H1 (cell line): ENCODE data around the gene MSANTD4. TPM values are rescaled to one million over a fixed set of nuclear protein-coding genes. Genes with fewer than 3 reads are reported as not detected.
"Not testable (repeated sequence)": the region's sequence is repeated elsewhere in the genome, so short reads cannot be mapped to it uniquely, and the experiment has no call there.

Experiments
- CTCF ChIA-PET: fragments of 300-600 bp; sonication (Branson Sonifier 250); formaldehyde crosslinking; loops from one replicate; lab custom pipeline; 2021; ENCODE audit not compliant: partially characterized antibody; lab: Charles Lee
- POLR2A ChIA-PET: fragments of 300-600 bp; sonication (Branson Sonifier 250); formaldehyde crosslinking; loops from one replicate; lab custom pipeline; 2021; ENCODE audit warnings: inconsistent platforms; ENCODE audit not compliant: partially characterized antibody; lab: Charles Lee
- DNase-seq, 2 experiments: peaks; one replicate each; pipeline versions ENCODE4 v3.0.0 to v3.0.0-alpha.2; 2010 to 2022; ENCODE audit warnings: low spot score in 2 of 2, low read depth in 1 of 2, mixed read lengths in 1 of 2
- FAIRE-seq: peaks from 2 replicates; lab custom pipeline; 2011; peaks lifted over from hg19 to GRCh38; lab: Jason Lieb, UNC
- H2AFZ ChIP-seq: 2 replicates; pipeline ENCODE4 v1.8.1; 2012; ENCODE audit warnings: low read length, inconsistent platforms
- H2AK5ac ChIP-seq: 2 replicates; pipeline ENCODE4 v1.6.1; 2013; ENCODE audit warnings: low read depth, low read length
- H2BK120ac ChIP-seq: replicated peaks from 2 replicates; pipeline ENCODE3; 2013; ENCODE audit warnings: low read depth, low read length, inconsistent platforms
- H2BK12ac ChIP-seq: 2 replicates; pipeline ENCODE4 v1.6.1; 2013; ENCODE audit warnings: low read depth, low read length
- H2BK15ac ChIP-seq: 2 replicates; pipeline ENCODE4 v1.6.1; 2013; ENCODE audit warnings: low read length
- H2BK20ac ChIP-seq: 2 replicates; pipeline ENCODE4 v1.6.1; 2013; ENCODE audit warnings: low read length
- H2BK5ac ChIP-seq: 2 replicates; pipeline ENCODE4 v1.6.1; 2013; ENCODE audit warnings: low read depth, low read length
- H3K14ac ChIP-seq: 2 replicates; pipeline ENCODE4 v1.6.1; 2013; ENCODE audit warnings: inconsistent platforms; ENCODE audit not compliant: insufficient read length
- H3K18ac ChIP-seq: 2 replicates; pipeline ENCODE4 v1.6.1; 2013; ENCODE audit warnings: low read length; ENCODE audit errors: extremely low read depth
- H3K23ac ChIP-seq: 2 replicates; pipeline ENCODE4 v1.6.1; 2013; ENCODE audit warnings: inconsistent platforms; ENCODE audit not compliant: insufficient read length
- H3K23me2 ChIP-seq: 2 replicates; pipeline ENCODE4 v1.6.1; 2013; ENCODE audit warnings: low read depth, low read length
- H3K27ac ChIP-seq: 2 replicates; pipeline ENCODE4 v1.6.1; 2011; ENCODE audit warnings: low read depth, low read length, inconsistent platforms
- H3K27me3 ChIP-seq, 4 experiments: replicated peaks in 1 of 4; 1 replicate in 1 of 4; 2 replicates in 3 of 4; pipeline versions ENCODE4 v1.6.1 to v1.8.1; 2011 to 2013; ENCODE audit warnings: low read length in 3 of 4, mild to moderate bottlenecking in 3 of 4, inconsistent platforms in 2 of 4, mixed read lengths in 2 of 4, moderate library complexity in 1 of 4; ENCODE audit not compliant: control insufficient read depth in 3 of 4, insufficient read depth in 3 of 4; ENCODE audit errors: extremely low read depth in 1 of 4
- H3K36me3 ChIP-seq, 4 experiments: 2 replicates each; pipeline versions ENCODE4 v1.6.1 to v1.8.1; 2011 to 2013; ENCODE audit warnings: mild to moderate bottlenecking in 4 of 4, low read length in 3 of 4, moderate library complexity in 2 of 4, control low read depth in 1 of 4, inconsistent platforms in 1 of 4; ENCODE audit not compliant: insufficient read depth in 4 of 4, control insufficient read depth in 2 of 4
- H3K4ac ChIP-seq: replicated peaks from 2 replicates; pipeline ENCODE3; 2013; ENCODE audit warnings: low read length, low read depth, mixed read lengths, inconsistent platforms; ENCODE audit not compliant: insufficient read length
- H3K4me1 ChIP-seq, 4 experiments: replicated peaks in 1 of 4; 1 replicate in 1 of 4; 2 replicates in 3 of 4; pipeline versions ENCODE4 v1.6.1 to v1.8.1; 2011 to 2013; ENCODE audit warnings: low read length in 3 of 4, inconsistent platforms in 2 of 4, mixed read lengths in 1 of 4; ENCODE audit not compliant: insufficient read depth in 4 of 4, control insufficient read depth in 3 of 4
- H3K4me2 ChIP-seq, 2 experiments: 2 replicates each; pipeline versions ENCODE4 v1.6.1 to v1.8.1; 2011 to 2013; ENCODE audit warnings: low read depth in 2 of 2, low read length in 2 of 2, control low read depth in 1 of 2, inconsistent platforms in 1 of 2, mild to moderate bottlenecking in 1 of 2; ENCODE audit not compliant: insufficient read depth in 1 of 2
- H3K4me3 ChIP-seq, 4 experiments: fragments of 200-600, 300-600 bp in 1 of 4; sonication (generic), shearing (Covaris generic), sonication (Bioruptor Twin) in 1 of 4; 2 replicates each; pipeline versions ENCODE4 v1.5.1 to v1.8.1; 2011 to 2016; ENCODE audit warnings: low read length in 4 of 4, low read depth in 3 of 4, control low read depth in 2 of 4, inconsistent platforms in 2 of 4, mild to moderate bottlenecking in 2 of 4, mixed read lengths in 1 of 4, moderate library complexity in 1 of 4; ENCODE audit not compliant: insufficient read depth in 2 of 4; ENCODE audit errors: extremely low read depth in 1 of 4
- H3K56ac ChIP-seq: replicated peaks from 2 replicates; pipeline ENCODE3; 2013; ENCODE audit warnings: low read depth, mild to moderate bottlenecking, mixed read lengths, low read length, inconsistent platforms; ENCODE audit not compliant: insufficient read length
- H3K79me1 ChIP-seq: 2 replicates; pipeline ENCODE4 v1.6.1; 2013; ENCODE audit warnings: low read depth, low read length, control low read depth
- H3K79me2 ChIP-seq, 2 experiments: 2 replicates each; pipeline versions ENCODE4 v1.6.1 to v1.8.1; 2012 to 2013; ENCODE audit warnings: low read length in 2 of 2, mild to moderate bottlenecking in 2 of 2, inconsistent platforms in 1 of 2; ENCODE audit not compliant: insufficient read depth in 2 of 2, control insufficient read depth in 1 of 2
- H3K9ac ChIP-seq, 4 experiments: replicated peaks in 1 of 4; 1 replicate in 1 of 4; 2 replicates in 3 of 4; pipeline versions ENCODE4 v1.6.1 to v1.8.1; 2011 to 2013; ENCODE audit warnings: low read depth in 3 of 4, low read length in 3 of 4, control low read depth in 2 of 4, mild to moderate bottlenecking in 2 of 4, moderate library complexity in 2 of 4, inconsistent platforms in 1 of 4; ENCODE audit errors: extremely low read depth in 1 of 4
- H3K9me3 ChIP-seq, 2 experiments: 2 replicates each; pipeline versions ENCODE4 v1.6.1 to v1.8.1; 2012 to 2013; ENCODE audit warnings: mild to moderate bottlenecking in 2 of 2, moderate library complexity in 2 of 2, control low read depth in 1 of 2, inconsistent platforms in 1 of 2, low read depth in 1 of 2, low read length in 1 of 2, mixed read lengths in 1 of 2; ENCODE audit not compliant: insufficient read depth in 2 of 2
- H4K20me1 ChIP-seq, 2 experiments: replicated peaks in 1 of 2; 2 replicates each; pipeline versions ENCODE3 to v1.8.1; 2011 to 2013; ENCODE audit warnings: inconsistent platforms in 2 of 2, low read length in 2 of 2, mild to moderate bottlenecking in 1 of 2; ENCODE audit not compliant: insufficient read depth in 2 of 2, control insufficient read depth in 1 of 2
- H4K5ac ChIP-seq: 2 replicates; pipeline ENCODE4 v1.6.1; 2013; ENCODE audit warnings: low read length, low read depth, mixed read lengths, inconsistent platforms; ENCODE audit not compliant: insufficient read length
- H4K8ac ChIP-seq: 2 replicates; pipeline ENCODE4 v1.8.0; 2013; ENCODE audit warnings: mild to moderate bottlenecking, moderate library complexity, low read length, inconsistent platforms; ENCODE audit not compliant: insufficient read depth; ENCODE audit errors: extremely low read depth
- H4K91ac ChIP-seq: replicated peaks from 2 replicates; pipeline ENCODE3; 2013; ENCODE audit warnings: low read length, mixed read lengths, inconsistent platforms; ENCODE audit not compliant: insufficient read length
- BCL11A ChIP-seq, 2 experiments: IDR thresholded peaks; one replicate each; pipeline ENCODE4 v1.6.1; 2011; ENCODE audit warnings: low read depth in 2 of 2, low read length in 2 of 2, mild to moderate bottlenecking in 2 of 2
- EP300 ChIP-seq, 2 experiments: IDR thresholded peaks; 1 replicate in 1 of 2; 2 replicates in 1 of 2; pipeline ENCODE4 v1.6.1; 2011 to 2012; ENCODE audit warnings: low read depth in 2 of 2, low read length in 2 of 2, mild to moderate bottlenecking in 2 of 2, borderline replicate concordance in 1 of 2, inconsistent platforms in 1 of 2, moderate library complexity in 1 of 2
- SP1 ChIP-seq: IDR thresholded peaks from 2 replicates; pipeline ENCODE4 v1.6.1; 2011; ENCODE audit warnings: low read depth, low read length
- TCF12 ChIP-seq: IDR thresholded peaks from 2 replicates; pipeline ENCODE4 v1.6.1; 2011; ENCODE audit warnings: low read depth, mild to moderate bottlenecking, low read length
- TEAD4 ChIP-seq: IDR thresholded peaks from 2 replicates; pipeline ENCODE4 v1.6.1; 2012; ENCODE audit warnings: low read depth, low read length, inconsistent platforms, mixed read lengths
- YY1 ChIP-seq: IDR thresholded peaks from 2 replicates; pipeline ENCODE4 v1.6.1; 2011; ENCODE audit warnings: low read depth, mild to moderate bottlenecking, low read length
- WGBS, 2 experiments: shearing (Covaris generic) in 1 of 2; methylation state at CpG; one replicate each; pipeline versions ENCODE4 v1.1.6 to v1.1.7; 2013 to 2015; ENCODE audit warnings: low lambda C conversion rate in 2 of 2, mixed read lengths in 2 of 2, inconsistent platforms in 1 of 2, low coverage in 1 of 2, missing lambda C conversion rate in 1 of 2; ENCODE audit not compliant: insufficient replicate concordance in 2 of 2, insufficient coverage in 1 of 2, insufficient read length in 1 of 2; ENCODE audit errors: extremely low coverage in 1 of 2, missing lambda C conversion rate in 1 of 2; 5-methylcytosine and 5-hydroxymethylcytosine counted together
- polyA plus RNA-seq, 7 experiments: library from polyadenylated mRNA; depleted of rRNA in 3 of 7; stranded (reverse) in 5 of 7; unstranded in 2 of 7; fragments of >200 nt in 5 of 7; fragments of 200-250 nt in 2 of 7; gene quantifications; 1 replicate in 5 of 7; 2 replicates in 1 of 7; 4 replicates in 1 of 7; pipeline versions ENCODE4 v1.2.1 to v1.2.3, GENCODE V29; 2011 to 2013; ENCODE audit warnings: missing spikeins in 2 of 7, mixed read lengths in 2 of 7
- total RNA-seq: library from RNA; stranded (reverse); fragmentation: NEBNext Ultra II Directional; extraction: Animal tissue kit (Norgen Biotek cat#: 25700); gene quantifications from 2 replicates; pipeline ENCODE4 v1.2.1, GENCODE V29; 2021

MSANTD4 gene
- total and polyA plus RNA-seq, 2 of the 8 experiments (the other 6 are each of a cell fraction or from before 2014, with no cell fraction given) = 5.1 to 21.9 TPM

DNA sequence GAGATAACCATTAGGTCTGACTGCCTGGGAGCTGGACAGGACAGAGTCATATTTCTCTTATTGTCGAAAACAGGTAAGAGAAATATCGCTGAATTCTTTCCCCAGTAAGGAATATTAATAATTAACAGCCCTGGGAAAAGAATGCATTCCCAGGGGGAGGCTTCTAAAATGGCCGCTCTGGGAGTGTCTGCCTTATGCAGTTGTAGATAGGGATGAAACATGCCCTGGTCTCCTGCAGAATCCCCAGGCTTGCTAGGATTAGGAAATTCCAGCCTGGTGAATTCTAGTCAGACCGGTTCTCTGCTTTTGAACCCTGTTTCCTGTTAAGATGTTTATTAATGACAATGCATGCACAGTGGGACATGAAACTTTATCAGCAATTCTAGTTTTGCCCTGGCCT, 18.9 kb downstream of the MSANTD4 start:
- not testable (repeated sequence) for FAIRE-seq

More for the DNA sequence above, 18.9 kb downstream of the MSANTD4 start:
- H4K8ac ChIP-seq, CTCF ChIA-PET, H3K27me3 ChIP-seq, H2BK15ac ChIP-seq, DNase-seq, H3K14ac ChIP-seq, H2AK5ac ChIP-seq, H3K4me3 ChIP-seq, H2BK5ac ChIP-seq, H3K23ac ChIP-seq, H3K4me2 ChIP-seq, H3K23me2 ChIP-seq, H3K4ac ChIP-seq, H2BK12ac ChIP-seq, H4K20me1 ChIP-seq, H3K4me1 ChIP-seq, H3K27ac ChIP-seq, H3K79me1 ChIP-seq, H3K9ac ChIP-seq, POLR2A ChIA-PET, H2BK120ac ChIP-seq, H3K56ac ChIP-seq, H2AFZ ChIP-seq, H4K91ac ChIP-seq, H4K5ac ChIP-seq, H3K18ac ChIP-seq, H2BK20ac ChIP-seq: not testable (repeated sequence)
- Histone ChIP-seq H3K36me3 (peaks cover 0 to 41% (median 18%) of the 10 kb centered on the region in 4 experiments; a peak in 6 of 8 replicates), H3K79me2 (peaks cover 0 to 34% of the 10 kb centered on the region in 2 experiments; a peak in 2 of 4 replicates), H3K9me3 (peaks cover 6 to 12% of the 10 kb centered on the region in 2 experiments; a peak in 3 of 4 replicates)
- TF ChIP-seq EP300 (IDR thresholded peaks at IDR 0.05; ENCODE audit: borderline replicate concordance in 1 of 2, low read depth in 2 of 2, low read length in 2 of 2) = peak; percentile 38 to 90; a peak in 1 of 3 replicates
- TF ChIP-seq BCL11A (IDR thresholded peaks at IDR 0.05; ENCODE audit: low read depth in 2 of 2, low read length in 2 of 2) = peak in 1 of 2 experiments; percentile 42
- peak; percentile 50; the same call in 1 of the 2 replicates for TF ChIP-seq TEAD4
- peak; percentile 78 for TF ChIP-seq SP1
- TF ChIP-seq YY1 = peak; percentile 59; the same call in 1 of the 2 replicates
- peak; percentile 21; the same call in 1 of the 2 replicates for TF ChIP-seq TCF12
- WGBS, 2 experiments = 90% methylated on average over 4 of the region's 4 CpGs; no CpG with 5 or more reads in 1 of the 2 experiments
